Caki2 (cell line): Measurements from ENCODE around the gene LTB. TPM values are rescaled to one million over a fixed set of nuclear protein-coding genes. Genes with fewer than 3 reads are reported as not detected.
"Not testable (repeated sequence)": the region's sequence is repeated elsewhere in the genome, so short reads cannot be mapped to it uniquely, and the experiment has no call there.

Experiments
- DNase-seq: peaks from one replicate; pipeline ENCODE4 v3.0.0-alpha.2; 2015; ENCODE audit warnings: low read depth
- in situ Hi-C: cut with HindIII; loops from 2 replicates; pipeline ENCODE4 v1.10.0; 2016; ENCODE audit warnings: low sequenced_read_pairs, low pct_unique_long_range_greater_than_20kb, mixed read lengths
- total RNA-seq: library from RNA; depleted of rRNA; stranded (reverse); fragments of >200 nt; shearing (Covaris generic); gene quantifications from 2 replicates; pipeline ENCODE4 v1.2.3, GENCODE V29; 2014; ENCODE audit warnings: low replicate concordance

The LTB gene
- total RNA-seq, 1 experiment from 2014 or later, result not detected

DNA sequence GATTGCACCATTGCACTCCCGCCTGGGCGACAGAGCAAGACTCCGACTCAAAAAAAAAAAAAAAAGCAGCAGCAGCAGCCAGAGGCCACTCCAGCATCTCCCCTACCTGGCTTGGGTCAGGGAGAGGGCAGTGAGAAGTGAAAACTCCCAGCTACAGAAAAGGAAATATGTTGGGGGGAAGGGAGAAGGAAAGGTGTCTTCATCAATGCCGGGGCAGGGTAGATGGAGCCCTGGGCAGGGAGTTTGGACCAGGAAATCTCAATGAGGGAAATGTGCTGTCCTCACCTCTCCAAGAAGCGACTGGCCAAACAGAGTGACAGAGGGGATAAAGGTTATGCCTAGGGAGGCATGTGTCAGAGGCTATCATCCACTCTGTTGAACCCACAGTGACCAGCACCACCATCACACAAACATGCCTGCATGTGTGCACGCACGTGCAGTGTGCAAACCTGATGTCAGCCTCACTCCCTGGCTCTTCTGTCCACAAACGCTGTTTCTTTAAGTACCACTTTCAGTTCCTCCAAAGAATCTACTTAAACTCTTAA lies 31.9 kb upstream of the LTB start:
- in situ Hi-C loops, result no loop called here
- DNase-seq, result no peak

DNA sequence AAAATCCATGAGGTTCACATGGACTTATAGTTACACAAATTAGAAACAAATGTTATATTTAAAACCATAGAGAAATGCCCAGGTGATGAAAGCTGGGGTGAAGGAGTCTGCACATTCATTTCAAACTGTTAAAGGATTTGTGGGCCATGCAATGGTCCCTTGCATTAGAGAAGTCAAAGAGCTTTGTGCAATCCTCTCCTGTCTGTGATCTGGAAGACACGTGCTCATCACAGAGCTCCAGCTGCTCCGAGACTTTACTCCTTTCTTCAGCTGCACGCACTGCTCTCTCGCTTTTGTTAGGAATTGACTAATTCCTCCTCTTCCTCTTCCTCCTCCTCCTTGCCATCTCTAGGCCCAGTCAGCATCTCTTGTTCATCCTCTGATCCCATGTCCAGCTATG lies 28.7 kb upstream of the LTB start:
- no peak for DNase-seq
- in situ Hi-C loops, result no loop called here

DNA sequence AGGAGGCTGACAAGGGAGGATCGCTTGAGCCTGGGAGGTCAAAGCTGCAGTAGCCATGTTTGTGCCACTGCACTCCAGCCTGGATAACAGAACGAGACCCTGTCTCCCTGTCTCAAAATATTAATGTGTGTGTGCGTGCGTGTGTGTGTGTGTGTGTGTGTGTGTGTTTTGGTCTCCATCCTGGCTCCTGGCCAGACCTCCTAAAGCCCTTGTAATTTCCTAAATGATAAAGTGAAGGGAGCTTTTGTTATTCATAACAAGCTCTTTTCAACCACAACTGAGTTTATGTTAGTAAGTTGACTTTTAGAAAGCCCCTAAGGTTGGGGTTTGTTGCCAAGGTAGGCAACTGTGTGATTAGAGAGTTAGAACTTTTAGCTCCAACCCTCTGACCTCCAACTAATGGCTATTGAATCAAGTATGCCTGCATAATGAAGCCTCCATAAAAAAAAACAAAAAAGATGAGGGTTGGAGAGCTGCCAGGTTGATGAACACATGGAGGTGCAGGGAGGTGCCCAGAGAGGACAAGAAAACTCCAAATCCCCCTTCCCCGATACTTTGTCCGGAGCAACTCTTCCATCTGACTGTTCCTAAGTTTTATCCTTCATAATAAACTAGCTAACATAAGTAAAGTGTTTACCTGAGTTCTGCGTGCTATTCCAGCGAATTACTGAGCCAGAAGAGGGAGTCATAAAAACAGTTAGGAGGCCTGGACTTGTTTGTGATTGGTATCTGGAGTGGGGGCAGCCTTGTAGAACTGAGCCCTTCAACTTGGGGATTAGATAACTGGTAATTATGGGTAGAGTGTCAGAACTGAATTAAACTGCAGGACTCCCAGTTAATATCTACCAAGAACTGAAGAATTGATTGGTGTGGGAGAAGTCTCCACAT lies 27.5 kb upstream of the LTB start:
- DNase-seq, result no peak
- in situ Hi-C loops, result no loop called here

DNA sequence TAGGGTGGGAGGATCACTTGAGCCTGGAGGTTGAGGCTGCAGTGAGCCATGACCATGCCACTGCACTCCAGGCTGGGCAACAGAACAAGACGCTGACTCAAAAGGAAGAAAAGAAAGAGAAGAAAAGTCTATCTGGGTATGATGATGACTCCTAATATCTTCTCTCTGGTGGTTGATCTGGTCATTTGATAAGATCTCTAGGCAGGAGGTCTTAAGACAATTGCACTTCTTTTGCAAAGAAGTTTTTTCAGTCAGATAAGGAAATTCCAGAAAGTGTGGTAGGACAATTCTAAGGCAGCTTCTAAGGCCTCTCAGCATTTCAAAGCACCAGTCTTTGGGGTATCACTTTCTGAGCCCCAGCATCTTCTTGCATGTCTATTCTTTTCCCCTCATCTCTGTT lies 25.1 kb upstream of the LTB start:
- in situ Hi-C loops, result no loop called here
- DNase-seq, result no peak

DNA sequence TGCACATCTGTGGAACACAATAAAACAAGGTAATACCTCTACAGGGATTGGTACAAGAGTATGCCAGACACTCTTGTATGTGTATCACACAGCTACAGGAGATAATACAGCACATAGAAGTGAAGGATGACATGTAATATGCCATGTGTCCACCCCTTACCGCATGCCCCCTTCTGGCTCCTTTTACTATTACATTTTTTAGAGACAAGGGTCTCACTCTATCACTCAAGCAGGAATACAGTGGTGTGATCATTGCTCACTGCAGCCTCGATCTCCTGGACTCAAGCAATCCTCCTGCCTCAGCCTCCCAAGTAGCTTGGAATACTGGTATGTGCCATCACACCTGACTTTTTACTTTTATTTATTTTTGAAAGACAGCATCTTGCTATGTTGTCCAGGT lies 14.8 kb upstream of the LTB start:
- in situ Hi-C loops, result no loop called here
- no peak for DNase-seq

DNA sequence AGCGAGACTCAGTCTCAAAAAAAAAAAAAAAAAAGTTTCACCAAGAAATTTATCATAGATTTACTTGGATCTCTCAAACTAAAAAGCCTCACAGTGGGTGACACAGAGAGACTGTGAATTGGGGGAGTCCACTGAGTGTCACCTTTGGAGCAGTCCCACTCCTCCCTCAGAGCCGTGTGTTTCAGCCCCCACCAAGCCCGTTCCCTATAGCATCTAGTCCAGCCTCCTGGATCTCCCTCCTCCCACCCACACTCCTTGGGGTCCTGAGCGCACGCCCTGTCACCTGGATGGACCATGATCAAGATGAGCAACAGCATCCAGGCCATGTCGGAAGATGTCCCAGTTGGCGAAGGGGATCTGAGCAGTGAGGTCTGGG lies 10.2 kb upstream of the LTB start:
- DNase-seq, result no peak
- in situ Hi-C loops, result no loop called here

DNA sequence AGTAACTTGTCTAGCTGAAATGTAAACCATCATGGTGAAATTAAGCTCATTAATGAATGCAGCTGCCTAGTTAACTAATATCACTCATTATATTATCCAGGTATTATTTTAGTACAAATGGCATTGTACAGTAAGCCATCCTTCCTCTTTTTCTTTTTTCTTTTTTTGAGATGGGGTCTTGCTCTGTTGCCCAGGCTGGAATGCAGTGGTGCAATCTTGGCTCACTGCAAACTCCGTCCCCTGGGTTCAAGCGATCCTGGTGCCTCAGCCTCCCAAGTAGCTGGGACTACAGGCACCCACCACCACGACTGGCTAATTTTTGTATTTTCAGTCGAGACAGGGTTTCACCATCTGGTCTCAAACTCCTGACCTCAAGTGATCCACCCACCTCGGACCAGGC lies 8.5 kb upstream of the LTB start:
- in situ Hi-C loops, DNase-seq: not testable (repeated sequence)

DNA sequence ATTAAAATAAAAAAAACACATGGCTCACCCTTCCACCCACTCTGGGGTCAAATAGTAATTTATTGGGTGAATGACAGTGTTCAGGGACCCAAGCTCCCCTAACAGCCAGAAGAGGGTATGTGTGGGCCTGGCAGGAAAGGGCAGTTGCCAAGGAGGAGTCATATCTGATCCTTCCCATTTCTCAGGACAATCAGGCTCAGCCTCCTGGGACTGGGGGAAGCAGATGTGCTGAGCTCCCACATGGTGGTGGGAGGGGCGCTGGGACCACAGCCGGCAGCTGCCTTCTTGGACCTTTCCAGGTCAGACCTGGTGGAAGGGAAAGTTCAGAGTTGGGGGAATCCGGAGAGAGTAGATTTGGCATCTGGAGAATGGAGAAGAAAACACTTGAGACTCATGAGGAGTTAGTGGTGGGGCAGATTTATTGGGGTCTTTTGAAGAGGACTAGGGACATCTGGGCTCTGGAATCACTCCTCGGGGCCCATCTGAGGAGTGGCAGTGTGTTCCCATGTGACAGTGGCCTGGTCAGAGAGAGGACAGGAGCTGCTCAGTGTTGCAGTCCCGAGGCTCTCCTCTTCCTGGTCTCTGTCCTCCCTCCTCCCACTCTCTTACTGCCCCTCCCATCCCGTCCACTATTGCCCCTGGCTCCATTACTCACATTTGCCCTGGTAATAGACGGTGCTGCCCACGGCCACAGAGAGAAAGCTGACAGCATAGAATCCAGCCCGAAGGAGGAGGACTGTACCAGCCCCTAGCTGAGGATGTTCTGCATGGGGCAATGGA lies 6.8 kb upstream of the LTB start:
- in situ Hi-C loops, result no loop called here

DNA sequence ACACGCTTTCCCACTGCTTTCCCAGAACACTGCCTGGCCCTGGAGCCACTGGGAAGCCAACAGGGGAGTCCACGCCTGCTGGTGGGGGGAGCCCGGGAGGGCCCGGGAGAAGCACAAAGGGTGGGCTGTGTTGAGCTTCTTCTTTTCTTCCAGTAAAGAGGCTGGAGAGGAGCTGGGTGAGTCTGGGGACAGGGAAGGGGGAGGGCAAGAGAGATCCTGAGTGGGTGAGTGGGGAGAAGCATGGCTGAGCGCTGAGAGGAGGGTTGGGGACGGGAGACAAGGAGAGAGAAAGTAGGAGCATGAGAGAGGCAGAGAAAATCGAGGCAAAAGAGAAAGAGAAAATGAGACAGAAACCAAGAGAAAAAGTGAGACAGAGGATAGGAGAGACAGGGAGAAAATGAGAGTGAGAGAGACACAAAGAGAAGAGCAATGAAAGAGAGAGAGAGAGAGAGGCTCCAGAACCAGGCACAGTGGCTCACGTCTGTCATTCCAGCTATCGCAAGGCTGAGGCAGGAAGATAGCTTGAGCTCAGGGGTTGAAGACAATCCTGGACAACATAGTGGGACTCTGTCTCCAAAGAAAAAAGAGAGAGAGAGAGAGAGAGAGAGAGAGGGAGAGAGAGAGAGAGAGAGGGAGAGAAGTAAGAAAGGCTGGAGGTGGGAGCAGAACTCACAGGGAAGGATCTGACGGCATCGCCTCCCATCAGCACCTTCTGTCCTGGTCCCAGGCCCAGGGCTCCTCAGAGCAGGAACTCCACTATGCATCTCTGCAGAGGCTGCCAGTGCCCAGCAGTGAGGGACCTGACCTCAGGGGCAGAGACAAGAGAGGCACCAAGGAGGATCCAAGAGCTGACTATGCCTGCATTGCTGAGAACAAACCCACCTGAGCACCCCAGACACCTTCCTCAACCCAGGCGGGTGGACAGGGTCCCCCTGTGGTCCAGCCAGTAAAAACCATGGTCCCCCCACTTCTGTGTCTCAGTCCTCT lies 5.9 kb upstream of the LTB start:
- in situ Hi-C loops, result no loop called here
- no peak for DNase-seq

More for the DNA sequence above, 6.8 kb upstream of the LTB start:
- DNase-seq, result no peak

DNA sequence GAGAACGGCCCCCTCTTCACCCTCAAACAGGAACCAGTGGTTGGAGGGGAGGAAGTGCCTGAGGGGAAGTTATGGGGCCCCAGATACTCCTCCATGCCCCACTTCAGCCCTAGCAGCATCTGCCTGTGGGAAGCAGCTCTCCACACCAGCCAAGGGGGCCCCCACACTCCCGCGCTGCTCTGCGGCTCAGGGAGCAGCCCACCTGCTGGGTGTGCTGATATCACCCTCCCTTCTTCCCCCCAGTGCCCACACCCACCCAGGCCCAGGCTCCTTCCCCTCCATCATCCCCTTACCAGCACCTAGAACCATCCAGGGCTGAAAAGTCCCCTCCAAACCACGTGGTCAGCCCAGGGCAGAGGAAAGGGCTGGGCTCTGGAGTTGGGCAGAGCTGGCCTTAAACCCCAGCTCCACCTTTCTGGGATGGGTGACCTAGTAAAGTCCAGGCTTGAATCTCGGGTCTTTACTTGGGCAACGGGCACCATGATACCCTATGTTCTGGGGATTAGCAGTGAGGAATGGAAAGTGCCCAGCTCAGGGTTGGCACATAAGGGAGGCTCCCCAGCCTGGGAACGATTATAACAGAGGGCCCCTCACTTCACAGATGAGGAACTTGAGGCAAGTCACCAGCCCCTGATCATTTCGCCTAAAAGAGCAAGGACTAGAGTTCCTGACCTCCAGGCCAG lies 4.5 kb upstream of the LTB start:
- no peak for DNase-seq
- in situ Hi-C loops, result no loop called here

DNA sequence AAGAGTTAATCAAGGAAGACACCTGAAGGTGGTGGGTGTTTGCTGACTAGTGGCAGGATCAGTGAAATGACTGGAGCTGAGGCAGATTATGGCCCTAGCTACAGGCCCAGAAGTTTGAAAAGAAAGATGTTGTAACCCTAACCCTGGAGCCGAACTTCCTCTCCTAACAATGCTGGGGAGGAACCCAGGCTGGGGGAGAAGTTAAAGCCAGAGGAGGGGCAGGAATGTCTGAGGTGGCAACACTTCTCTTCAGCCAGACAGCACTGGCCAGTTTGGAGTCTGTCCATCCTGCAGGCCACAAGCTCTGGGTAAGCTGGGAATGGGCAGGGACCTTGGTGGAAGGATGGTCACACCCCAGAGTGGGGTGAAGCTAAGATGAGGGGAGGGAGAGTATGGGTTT lies 3.8 kb upstream of the LTB start, which contains the start of gene LST1:
Gene LST1, plus strand, starts transcription at position 270 of the 400 bp plus-strand sequence. CDS start 1,023 bp downstream, outside the sequence.
- DNase-seq, result no peak
- in situ Hi-C loops, result no loop called here

DNA sequence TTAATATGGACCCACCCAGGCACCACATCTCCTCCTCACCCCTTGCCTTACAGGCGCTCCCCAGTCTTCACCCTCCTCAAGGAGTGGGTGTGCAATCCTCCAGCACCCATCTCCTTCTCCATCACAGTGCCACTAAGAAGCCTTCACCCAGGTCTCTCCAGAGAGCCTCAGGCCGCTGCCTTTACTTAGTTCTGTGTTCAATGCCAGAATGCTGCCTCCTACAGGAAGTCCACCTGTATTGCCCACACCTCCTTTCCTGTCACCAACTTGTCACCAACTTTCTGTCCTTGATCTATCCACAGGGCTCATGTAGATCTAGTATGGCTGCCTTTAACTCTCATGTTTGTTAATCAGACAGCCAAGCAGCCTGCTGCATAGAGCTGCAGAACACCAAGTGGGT lies 3.3 kb upstream of the LTB start:
- in situ Hi-C loops, result no loop called here
- DNase-seq, result no peak

DNA sequence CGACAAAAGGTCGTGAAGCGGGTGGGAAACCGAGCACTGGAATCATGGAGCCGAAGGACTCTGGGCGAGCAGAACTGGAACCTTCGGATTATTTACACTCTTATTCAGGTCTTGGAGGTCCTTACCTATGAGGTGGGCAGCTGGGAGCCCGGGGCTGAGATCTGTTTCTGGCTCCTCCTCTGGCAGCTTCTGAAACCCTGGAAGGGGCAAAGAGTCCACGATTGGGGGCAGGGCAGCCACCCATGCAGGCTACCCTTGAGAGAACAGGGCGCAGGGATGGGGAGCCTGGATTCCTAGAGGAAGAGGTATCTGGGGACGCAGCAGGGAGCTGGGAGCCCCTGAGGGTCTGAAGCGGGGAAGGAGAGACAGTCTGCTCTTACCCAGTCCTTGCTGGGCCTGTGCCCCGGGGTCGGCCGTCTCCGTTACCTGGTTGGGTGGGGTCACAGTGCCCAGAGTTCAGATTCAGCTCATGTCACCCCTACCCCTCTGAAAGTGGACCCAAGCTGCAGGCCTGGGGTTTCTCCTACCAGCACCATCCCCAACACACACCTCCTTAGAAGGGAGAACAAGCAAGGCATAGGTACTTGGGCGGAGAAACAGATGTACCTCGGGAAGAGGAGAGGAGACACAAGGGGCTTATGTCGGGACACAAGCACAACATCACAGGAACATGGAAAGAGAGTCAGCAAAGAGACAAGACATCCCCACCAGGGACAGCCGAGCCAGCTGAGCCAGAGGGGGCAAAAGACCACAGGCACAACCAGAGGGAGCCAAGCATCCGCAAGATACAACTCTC lies 592 bp downstream of the LTB start:
- in situ Hi-C loops, result no loop called here
- no peak for DNase-seq

DNA sequence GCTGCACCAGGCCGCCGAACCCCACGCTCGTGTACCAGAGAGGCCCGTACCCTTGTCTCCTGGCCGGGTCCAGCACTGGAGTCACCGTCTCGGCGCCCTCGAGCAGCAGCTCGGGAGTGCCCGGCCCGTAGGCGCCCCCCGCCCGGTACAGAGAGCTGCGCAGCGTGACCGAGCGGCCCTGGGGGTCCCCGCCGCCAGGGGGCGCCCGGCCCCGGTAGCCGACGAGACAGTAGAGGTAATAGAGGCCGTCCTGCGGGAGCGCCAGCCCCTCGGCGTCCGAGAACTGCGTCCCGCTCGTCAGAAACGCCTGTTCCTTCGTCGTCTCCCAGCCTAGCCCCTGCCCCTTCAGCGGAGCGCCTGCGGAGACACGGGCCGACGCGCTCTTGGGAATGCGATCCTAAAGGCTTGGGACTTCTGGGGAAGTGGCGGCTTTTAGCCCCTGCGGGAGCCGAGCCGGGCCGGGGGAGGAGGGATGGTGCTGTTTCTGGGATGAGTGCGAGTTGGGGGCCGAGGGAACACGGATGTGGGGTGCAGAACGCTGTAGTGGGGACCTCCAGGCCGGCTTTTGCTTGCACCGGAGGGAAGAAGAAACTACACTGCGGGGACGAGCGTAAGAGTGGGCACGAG lies 1.3 kb downstream of the LTB start:
- peak; percentile 67 for DNase-seq
- in situ Hi-C loops, result no loop called here

DNA sequence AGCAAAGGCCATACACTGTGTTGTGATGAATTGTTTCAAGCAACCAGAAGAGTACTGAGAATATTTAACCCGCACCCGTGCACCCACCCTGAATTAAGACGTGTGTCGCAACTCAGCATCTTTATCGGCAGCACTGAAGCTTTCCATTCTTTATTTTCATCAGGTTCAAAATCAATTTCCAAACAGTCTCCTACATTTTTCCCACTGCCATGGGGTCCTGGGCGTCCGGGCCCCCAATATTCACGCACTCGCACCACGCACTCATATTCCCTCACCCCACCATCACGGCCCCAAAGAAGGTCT lies 1.8 kb downstream of the LTB start:
- in situ Hi-C loops, result no loop called here
- no peak for DNase-seq

DNA sequence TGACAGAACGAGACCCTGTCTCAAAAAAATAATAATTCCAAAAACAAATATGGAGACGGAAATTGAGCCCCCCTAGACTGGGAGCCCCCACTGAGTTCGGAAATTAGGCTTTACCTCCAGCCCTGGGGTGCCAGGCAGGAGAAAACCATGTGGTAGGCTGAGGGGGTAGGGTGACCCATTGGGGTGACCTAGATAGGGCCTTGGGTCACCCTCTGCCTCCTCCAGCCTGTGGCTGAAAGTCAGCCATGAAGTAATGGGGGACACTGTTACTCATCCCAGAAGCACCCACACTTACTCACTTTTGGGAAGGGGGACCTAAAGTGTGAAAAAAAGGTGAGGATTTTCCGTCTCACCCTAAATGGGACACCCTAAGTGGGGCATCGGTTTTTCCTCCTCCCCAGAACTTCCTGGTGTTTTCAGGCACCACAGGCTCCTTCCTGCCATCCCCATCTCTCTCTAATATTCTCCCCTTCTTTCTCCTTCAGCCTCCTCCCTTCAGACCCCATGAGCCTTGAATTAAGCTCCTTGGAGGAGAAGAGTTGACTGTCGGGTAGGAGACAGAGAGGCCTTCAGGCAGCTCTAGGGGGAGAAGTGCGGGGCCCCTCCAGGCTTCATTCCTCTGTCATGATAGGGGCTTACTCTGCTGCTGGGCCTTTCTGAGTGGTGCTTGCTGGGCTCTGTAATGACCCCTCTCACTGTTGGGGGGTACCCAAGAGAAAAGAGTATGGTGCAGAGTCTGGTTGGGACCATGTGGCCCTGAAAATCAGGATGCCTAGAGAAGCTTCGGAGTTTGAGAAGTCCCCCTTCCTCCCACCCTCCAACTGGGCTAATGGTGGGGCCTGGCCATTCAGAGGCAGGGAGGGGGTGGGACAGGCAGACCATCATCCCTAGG lies 2.4 kb downstream of the LTB start:
- in situ Hi-C loops, result no loop called here
- no peak for DNase-seq
